GM11168 (cell line): ENCODE results near the gene RYR3.

ENCODE experiments used
- in situ Hi-C: fragments of 300-500 bp; cut with MboI; formaldehyde crosslinking; loops from one replicate; pipeline ENCODE4 v1.12.0; 2022; ENCODE audit warnings: low sequenced_read_pairs; ENCODE audit not compliant: unreplicated experiment

RYR3 gene

GRCh38 chr15:33623010-33623409 lies 312.2 kb downstream of the RYR3 start:
- in situ Hi-C loops, result no loop called here

- in situ Hi-C loops, result no loop called here
These were observed 313.7 kb downstream of the RYR3 start for GRCh38 chr15:33624439-33624838.

- in situ Hi-C loops, result no loop called here
These were observed 318.9 kb downstream of the RYR3 start for GRCh38 chr15:33629647-33630046.

- in situ Hi-C loops, result no loop called here
These were observed 325.5 kb downstream of the RYR3 start for GRCh38 chr15:33636234-33636633.

- in situ Hi-C loops, result no loop called here
These were observed 326.2 kb downstream of the RYR3 start for GRCh38 chr15:33636958-33637357.

GRCh38 chr15:33638453-33638852 lies 327.7 kb downstream of the RYR3 start:
- in situ Hi-C loops, result no loop called here

- in situ Hi-C loops, result no loop called here
These were observed 328.3 kb downstream of the RYR3 start for GRCh38 chr15:33639051-33639450.

- in situ Hi-C loops, result no loop called here
These were observed 328.7 kb downstream of the RYR3 start for GRCh38 chr15:33639456-33639855.

- in situ Hi-C loops, result no loop called here
These were observed 329.2 kb downstream of the RYR3 start for GRCh38 chr15:33639978-33640377.

- in situ Hi-C loops, result no loop called here
These were observed 330.3 kb downstream of the RYR3 start for GRCh38 chr15:33641069-33641468.

GRCh38 chr15:33644304-33644703 lies 333.5 kb downstream of the RYR3 start:
- in situ Hi-C loops, result no loop called here

- in situ Hi-C loops, result no loop called here
These were observed 336.0 kb downstream of the RYR3 start for GRCh38 chr15:33646744-33647143.

GRCh38 chr15:33649217-33649933 lies 338.6 kb downstream of the RYR3 start:
- in situ Hi-C loops, result no loop called here

- in situ Hi-C loops, result no loop called here
These were observed 344.1 kb downstream of the RYR3 start for GRCh38 chr15:33654860-33655259.

GRCh38 chr15:33655488-33655887 lies 344.7 kb downstream of the RYR3 start:
- in situ Hi-C loops, result no loop called here

GRCh38 chr15:33656168-33656567 lies 345.4 kb downstream of the RYR3 start:
- in situ Hi-C loops, result no loop called here

GRCh38 chr15:33660151-33660550 lies 349.4 kb downstream of the RYR3 start:
- in situ Hi-C loops, result no loop called here

- in situ Hi-C loops, result no loop called here
These were observed 351.2 kb downstream of the RYR3 start for GRCh38 chr15:33662014-33662413.

- in situ Hi-C loops, result no loop called here
These were observed 354.2 kb downstream of the RYR3 start for GRCh38 chr15:33664947-33665346.

- in situ Hi-C loops, result no loop called here
These were observed 359.8 kb downstream of the RYR3 start for GRCh38 chr15:33670567-33670966.

GRCh38 chr15:33671456-33671855 lies 360.7 kb downstream of the RYR3 start:
- in situ Hi-C loops, result no loop called here

GRCh38 chr15:33675246-33675645 lies 364.5 kb downstream of the RYR3 start:
- in situ Hi-C loops, result no loop called here
